Chondrocyte (in vitro differentiated cells): ENCODE data around the gene TRIM32. TPM values are rescaled to one million over a fixed set of nuclear protein-coding genes. Genes with fewer than 3 reads are reported as not detected.

Experiments used
- DNase-seq: peaks from one replicate; pipeline ENCODE4 v3.0.0; 2021; ENCODE audit warnings: mixed read lengths, low spot score
- H3K27ac Mint-ChIP-seq: one replicate; pipeline ENCODE4 v1.8.0; 2021; ENCODE audit warnings: mild to moderate bottlenecking, moderate library complexity, mixed read lengths; ENCODE audit not compliant: unreplicated experiment
- H3K27me3 Mint-ChIP-seq: 2 replicates; pipeline ENCODE4 v1.8.0; 2021; ENCODE audit warnings: low read depth, mixed read lengths
- H3K36me3 Mint-ChIP-seq: 2 replicates; pipeline ENCODE4 v1.8.0; 2021; ENCODE audit warnings: low read depth, mixed read lengths
- H3K4me1 Mint-ChIP-seq: 2 replicates; pipeline ENCODE4 v1.8.0; 2021; ENCODE audit warnings: low read depth, mild to moderate bottlenecking, mixed read lengths
- H3K4me3 Mint-ChIP-seq: one replicate; pipeline ENCODE4 v1.8.0; 2021; ENCODE audit warnings: mild to moderate bottlenecking, moderate library complexity, mixed read lengths; ENCODE audit not compliant: unreplicated experiment
- H3K9me3 Mint-ChIP-seq: 2 replicates; pipeline ENCODE4 v1.8.0; 2021; ENCODE audit warnings: low read depth, mixed read lengths
- CTCF ChIP-seq: fragments of 200-600 bp; sonication (generic); IDR thresholded peaks from 2 replicates; pipeline ENCODE4 v1.5.0; 2021; ENCODE audit warnings: antibody characterized with exemption, mild to moderate bottlenecking, moderate library complexity
- total RNA-seq: library from RNA; stranded (reverse); gene quantifications from 3 replicates; pipeline ENCODE4 v1.2.1, GENCODE V29; 2021

The TRIM32 gene
- total RNA-seq, 1 donor from 2014 or later, result 40.1 TPM

DNA sequence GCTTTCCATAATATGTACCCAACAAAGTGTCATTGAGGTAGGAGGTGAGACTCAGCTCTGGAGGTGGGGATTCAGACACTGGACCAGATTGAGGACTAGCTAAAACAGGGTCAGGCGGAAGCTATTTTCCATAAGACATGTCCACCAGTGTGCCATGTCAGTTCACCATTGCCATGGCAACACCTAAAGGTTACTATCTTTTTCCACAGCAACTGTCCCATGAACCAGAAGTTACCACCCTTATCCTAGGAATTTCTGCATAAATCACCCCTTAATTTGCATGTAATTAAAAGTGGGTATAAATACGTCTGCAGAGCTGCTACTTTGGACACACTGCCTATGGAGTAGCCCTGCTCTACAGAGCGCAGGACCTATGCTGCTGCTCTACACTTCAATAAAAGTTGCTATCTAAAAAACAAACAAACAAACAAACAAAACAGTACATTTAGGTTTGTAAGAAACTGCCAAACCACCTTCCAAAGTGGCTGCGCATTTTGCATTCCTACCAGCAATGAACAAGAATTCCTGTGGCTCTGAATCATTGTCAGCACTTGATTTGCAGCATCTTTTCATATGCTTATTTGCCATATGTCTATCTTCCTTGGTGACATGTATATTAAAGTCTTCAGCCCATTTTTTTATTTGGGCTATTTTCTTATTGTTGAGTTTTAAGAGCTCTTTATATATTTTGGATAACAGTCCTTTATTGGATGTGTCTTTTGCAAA lies 18.0 kb upstream of the TRIM32 start:
- TF ChIP-seq CTCF, result no peak
- H3K9me3 Mint-ChIP-seq, result peaks cover 5% of the 10 kb centered on the region

GRCh38 chr9:116671605-116672004 lies 15.5 kb upstream of the TRIM32 start:
- H3K27ac Mint-ChIP-seq, result no peak overlapping the region
- peaks cover 5% of the 10 kb centered on the region for H3K9me3 Mint-ChIP-seq
- DNase-seq, result no peak
- H3K27me3 Mint-ChIP-seq, result no peaks in the 10 kb centered on the region
- H3K4me1 Mint-ChIP-seq, result peaks cover 21% of the 10 kb centered on the region
- peaks cover 2% of the 10 kb centered on the region for H3K36me3 Mint-ChIP-seq
- TF ChIP-seq CTCF, result no peak
- no peak overlapping the region for H3K4me3 Mint-ChIP-seq

More for the DNA sequence above, 18.0 kb upstream of the TRIM32 start:
- Mint-ChIP-seq H3K27me3 (no peaks in the 10 kb centered on the region), H3K27ac (no peak overlapping the region), H3K4me1 (peaks cover 6% of the 10 kb centered on the region), H3K4me3 (no peak overlapping the region), H3K36me3 (peaks cover 2% of the 10 kb centered on the region)
- no peak for DNase-seq

GRCh38 chr9:116673375-116673774 lies 13.7 kb upstream of the TRIM32 start:
- Mint-ChIP-seq H3K4me3 (no peak overlapping the region), H3K4me1 (peaks cover 23% of the 10 kb centered on the region), H3K36me3 (peaks cover 2% of the 10 kb centered on the region), H3K9me3 (peaks cover 5% of the 10 kb centered on the region), H3K27me3 (no peaks in the 10 kb centered on the region), H3K27ac (no peak overlapping the region)
- TF ChIP-seq CTCF, result no peak
- DNase-seq, result no peak

DNA sequence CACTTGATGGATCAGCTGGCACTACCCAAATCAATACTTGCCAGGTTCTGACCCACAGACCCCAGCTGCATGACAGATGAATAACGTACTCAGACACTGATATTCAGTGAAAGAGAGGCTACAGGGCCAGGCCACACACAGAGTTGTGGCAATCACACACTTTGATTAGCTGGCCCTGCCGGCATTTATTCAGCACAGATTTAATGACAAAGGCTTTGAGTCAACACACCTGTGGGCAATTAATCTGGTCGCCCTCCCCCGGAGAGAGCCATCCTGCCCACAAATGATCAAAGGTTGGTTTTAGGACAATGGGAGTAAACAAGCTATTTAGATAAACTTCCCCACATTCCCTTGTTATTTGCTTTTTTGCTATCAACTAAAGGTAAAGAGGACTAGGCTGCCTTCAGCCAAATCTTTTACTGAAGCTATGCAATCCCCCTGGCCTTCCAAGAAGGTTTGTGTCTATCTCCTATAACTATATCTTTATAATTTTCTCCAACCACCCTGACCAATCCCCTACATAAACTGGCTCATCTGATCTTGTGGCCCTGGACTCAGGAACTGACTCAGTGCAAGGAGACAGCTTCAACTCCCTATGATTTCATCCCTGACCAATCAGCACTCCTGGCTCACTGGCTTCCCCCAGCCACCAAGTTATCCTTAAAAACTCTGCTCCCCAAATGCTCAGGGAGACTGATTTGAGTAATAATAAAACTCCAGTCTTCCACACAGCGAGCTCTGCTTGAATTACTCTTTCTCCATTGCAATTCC lies 12.7 kb upstream of the TRIM32 start:
- Mint-ChIP-seq H3K4me1 (peaks cover 23% of the 10 kb centered on the region), H3K9me3 (peaks cover 5% of the 10 kb centered on the region), H3K4me3 (no peak overlapping the region), H3K36me3 (peaks cover 2% of the 10 kb centered on the region), H3K27ac (no peak overlapping the region), H3K27me3 (no peaks in the 10 kb centered on the region)
- no peak for TF ChIP-seq CTCF
- no peak for DNase-seq

DNA sequence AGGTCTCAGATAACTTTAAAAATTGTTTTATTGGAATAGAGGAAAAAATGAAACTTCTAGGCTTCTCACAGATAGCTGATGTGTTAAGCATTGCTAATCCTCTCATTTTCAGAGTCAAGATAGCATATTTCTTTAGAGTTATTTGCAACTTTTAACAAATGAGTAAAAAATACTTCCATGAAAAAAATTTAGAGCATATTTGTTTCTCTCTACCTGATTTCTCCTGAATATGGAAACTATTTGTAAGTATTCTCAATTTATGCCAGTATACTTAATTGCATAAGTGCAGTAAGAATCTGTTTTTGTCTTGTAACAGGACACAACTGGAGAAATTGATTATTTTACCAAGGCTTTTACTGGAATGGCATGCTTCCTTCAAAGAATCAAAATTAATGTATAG lies 3.6 kb upstream of the TRIM32 start:
- TF ChIP-seq CTCF, result no peak
- no peak for DNase-seq
- Mint-ChIP-seq H3K4me3 (no peak overlapping the region), H3K27ac (no peak overlapping the region), H3K36me3 (no peaks in the 10 kb centered on the region), H3K4me1 (peaks cover 21% of the 10 kb centered on the region), H3K9me3 (no peaks in the 10 kb centered on the region), H3K27me3 (no peaks in the 10 kb centered on the region)
